HG02938 (cell line): ENCODE results near the gene CCDC50.

Source experiments
- ATAC-seq: cut with Tn5 transposase; IDR thresholded peaks from one replicate; pipeline ENCODE4 v1.9.1; 2021; ENCODE audit warnings: mild to moderate bottlenecking, moderate library complexity; ENCODE audit not compliant: unreplicated experiment

The CCDC50 gene

GRCh38 chr3:191345334-191345733 is 16.1 kb downstream of the CCDC50 start:
- no peak for ATAC-seq

- no peak for ATAC-seq
These were observed 18.0 kb downstream of the CCDC50 start for GRCh38 chr3:191347228-191347627.

GRCh38 chr3:191348098-191348497 is 18.9 kb downstream of the CCDC50 start:
- no peak for ATAC-seq

GRCh38 chr3:191350396-191351090 is 21.3 kb downstream of the CCDC50 start:
- no peak for ATAC-seq

GRCh38 chr3:191352014-191352413 is 22.8 kb downstream of the CCDC50 start:
- ATAC-seq, result no peak

GRCh38 chr3:191353022-191353777 is 24.0 kb downstream of the CCDC50 start:
- peak; percentile 40 for ATAC-seq

GRCh38 chr3:191355406-191355805 is 26.2 kb downstream of the CCDC50 start:
- ATAC-seq, result peak; percentile 84

GRCh38 chr3:191356631-191357439 is 27.6 kb downstream of the CCDC50 start:
- ATAC-seq, result no peak

GRCh38 chr3:191357909-191358308 is 28.7 kb downstream of the CCDC50 start:
- no peak for ATAC-seq

GRCh38 chr3:191358929-191359328 is 29.7 kb downstream of the CCDC50 start:
- no peak for ATAC-seq

- ATAC-seq, result no peak
These were observed 31.4 kb downstream of the CCDC50 start for GRCh38 chr3:191360620-191361019.

GRCh38 chr3:191361456-191361855 is 32.3 kb downstream of the CCDC50 start:
- no peak for ATAC-seq

- ATAC-seq, result no peak
These were observed 32.8 kb downstream of the CCDC50 start for GRCh38 chr3:191362037-191362436.

GRCh38 chr3:191362524-191363090 is 33.4 kb downstream of the CCDC50 start:
- ATAC-seq, result no peak

- no peak for ATAC-seq
These were observed 34.0 kb downstream of the CCDC50 start for GRCh38 chr3:191363221-191363620.

GRCh38 chr3:191366675-191367074 is 37.5 kb downstream of the CCDC50 start:
- no peak for ATAC-seq

- ATAC-seq, result no peak
These were observed 39.8 kb downstream of the CCDC50 start for GRCh38 chr3:191368755-191369615.

GRCh38 chr3:191369616-191370010 is 40.4 kb downstream of the CCDC50 start:
- ATAC-seq, result no peak

GRCh38 chr3:191372122-191372521 is 42.9 kb downstream of the CCDC50 start:
- ATAC-seq, result no peak

- ATAC-seq, result no peak
These were observed 44.1 kb downstream of the CCDC50 start for GRCh38 chr3:191373327-191373726.
